OCI-M2 (cell line): ENCODE measurements around the gene ZSCAN10.
"Not testable (repeated sequence)": the region's sequence is repeated elsewhere in the genome, so short reads cannot be mapped to it uniquely, and the experiment has no call there.

Experiments used
- DNase-seq: peaks from one replicate; lab custom pipeline; 2025; ENCODE audit not compliant: unreplicated experiment; lab: John Stamatoyannopoulos, UW

ZSCAN10 gene

GRCh38 chr16:3098459-3099394 lies at the start of gene ZSCAN10:
Gene ZSCAN10 (minus strand): TSS chr16:3099294. CDS start chr16:3092937, 6,357 bp downstream.
- no peak for DNase-seq

- no peak for DNase-seq
These were observed 49.4 kb upstream of the ZSCAN10 start for GRCh38 chr16:3148256-3149192.

- no peak for DNase-seq
These were observed 48.6 kb upstream of the ZSCAN10 start for GRCh38 chr16:3147757-3148104.

GRCh38 chr16:3147046-3147756 lies 48.1 kb upstream of the ZSCAN10 start:
- no peak for DNase-seq

GRCh38 chr16:3145660-3146059 lies 46.6 kb upstream of the ZSCAN10 start:
- DNase-seq: no peak

- no peak for DNase-seq
These were observed 46.1 kb upstream of the ZSCAN10 start for GRCh38 chr16:3145151-3145550.

GRCh38 chr16:3144321-3144983 lies 45.4 kb upstream of the ZSCAN10 start:
- DNase-seq: no peak

GRCh38 chr16:3143598-3144320 lies 44.7 kb upstream of the ZSCAN10 start:
- no peak for DNase-seq

- no peak for DNase-seq
These were observed 44.1 kb upstream of the ZSCAN10 start for GRCh38 chr16:3143189-3143588.

- DNase-seq: no peak
These were observed 43.7 kb upstream of the ZSCAN10 start for GRCh38 chr16:3142770-3143169.

GRCh38 chr16:3142327-3142726 lies 43.2 kb upstream of the ZSCAN10 start:
- DNase-seq: no peak

- DNase-seq: no peak
These were observed 42.8 kb upstream of the ZSCAN10 start for GRCh38 chr16:3141781-3142311.

GRCh38 chr16:3140603-3141427 lies 41.7 kb upstream of the ZSCAN10 start:
- no peak for DNase-seq

GRCh38 chr16:3139561-3139960 lies 40.5 kb upstream of the ZSCAN10 start:
- DNase-seq: not testable (repeated sequence)

- no peak for DNase-seq
These were observed 39.8 kb upstream of the ZSCAN10 start for GRCh38 chr16:3138823-3139426.

- DNase-seq: no peak
These were observed 39.2 kb upstream of the ZSCAN10 start for GRCh38 chr16:3138342-3138741.

GRCh38 chr16:3137267-3137666 lies 38.2 kb upstream of the ZSCAN10 start:
- no peak for DNase-seq

GRCh38 chr16:3135126-3135715 lies 36.1 kb upstream of the ZSCAN10 start:
- no peak for DNase-seq
